HCT116 (cell line): ENCODE measurements around the gene METTL21C. TPM values are rescaled to one million over a fixed set of nuclear protein-coding genes. Genes with fewer than 3 reads are reported as not detected.

Experiments
- ATAC-seq: fragments of 200-7000 bp; cut with Tn5 transposase; 2 replicates; pipeline ENCODE4 v1.9.1; 2020; ENCODE audit warnings: mild to moderate bottlenecking, moderate library complexity
- BruUV-seq: library from RNA; stranded (reverse); fragments of 400-500 nt; replicated peaks from 2 replicates; lab custom pipeline; 2021; lab: Mats Ljungman, UMichigan
- CTCF ChIA-PET: fragments of 300-600 bp; sonication (Branson Sonifier 250); formaldehyde crosslinking; loops from one replicate; lab custom pipeline; 2021; ENCODE audit warnings: antibody characterized with exemption; lab: Charles Lee
- POLR2A ChIA-PET: fragments of 300-600, 350-600 bp; sonication (Branson Sonifier 250); formaldehyde crosslinking; loops from one replicate; lab custom pipeline; 2021; ENCODE audit warnings: antibody characterized with exemption; lab: Charles Lee
- RAD21 ChIA-PET, 2 experiments: fragments of 300-600 bp; sonication (Branson Sonifier 250); formaldehyde crosslinking; loops; one replicate each; lab custom pipeline; 2023; ENCODE audit warnings: low total read pairs in 2 of 2; ENCODE audit not compliant: uncharacterized antibody in 2 of 2, unreplicated experiment in 2 of 2, low non-redundant PET in 1 of 2; lab: Charles Lee
- DNase-seq: peaks from one replicate; pipeline ENCODE4 v3.0.0-alpha.2; 2010; ENCODE audit warnings: low read depth, low spot score
- H2AFZ ChIP-seq: fragments of 200-600 bp; shearing (Covaris generic), sonication (generic); 2 replicates; pipeline ENCODE4 v1.6.1; 2017; ENCODE audit warnings: low read depth, mixed run types, mixed read lengths, antibody characterized with exemption, low read length; ENCODE audit not compliant: poor library complexity, severe bottlenecking
- H3K27ac ChIP-seq: 2 replicates; pipeline ENCODE4 v1.5.1; 2012; ENCODE audit warnings: low read depth, low read length
- H3K27me3 ChIP-seq: fragments of 200-600 bp; sonication (generic); 2 replicates; pipeline ENCODE4 v1.6.1; 2016; ENCODE audit warnings: mixed run types, low read length, mixed read lengths; ENCODE audit not compliant: insufficient read depth
- H3K36me3 ChIP-seq, 2 experiments: fragments of 200-500 bp in 1 of 2; fragments of 200-600 bp in 1 of 2; sonication (Bioruptor generic) in 1 of 2; sonication (generic) in 1 of 2; 2 replicates each; pipeline versions ENCODE4 v1.5.1 to v1.6.1; 2014 to 2016; ENCODE audit warnings: low read length in 2 of 2, inconsistent platforms in 1 of 2, mixed read lengths in 1 of 2, mixed run types in 1 of 2; ENCODE audit not compliant: insufficient read depth in 2 of 2, control insufficient read depth in 1 of 2
- H3K4me1 ChIP-seq, 2 experiments: fragments of 200-600 bp in 1 of 2; sonication (generic) in 1 of 2; 2 replicates each; pipeline versions ENCODE4 v1.5.1 to v1.6.1; 2012 to 2017; ENCODE audit warnings: low read length in 2 of 2, inconsistent platforms in 1 of 2, mild to moderate bottlenecking in 1 of 2, mixed read lengths in 1 of 2, mixed run types in 1 of 2, moderate library complexity in 1 of 2; ENCODE audit not compliant: insufficient read depth in 2 of 2, control insufficient read depth in 1 of 2
- H3K4me2 ChIP-seq: fragments of 200-600 bp; sonication (generic); 2 replicates; pipeline ENCODE4 v1.6.1; 2017; ENCODE audit warnings: mixed run types, low read length, mixed read lengths
- H3K4me3 ChIP-seq, 2 experiments: fragments of 200-600 bp in 1 of 2; sonication (generic) in 1 of 2; replicated peaks in 1 of 2; 2 replicates each; pipeline ENCODE4 v1.5.1; 2011 to 2016; ENCODE audit warnings: low read length in 2 of 2, control low read depth in 1 of 2, low read depth in 1 of 2, mild to moderate bottlenecking in 1 of 2, mixed read lengths in 1 of 2, mixed run types in 1 of 2
- H3K79me2 ChIP-seq: fragments of 200-600 bp; sonication (generic); 2 replicates; pipeline ENCODE4 v1.6.1; 2017; ENCODE audit warnings: mild to moderate bottlenecking, mixed run types, low read length, moderate library complexity, mixed read lengths; ENCODE audit not compliant: insufficient read depth
- H3K9ac ChIP-seq: fragments of 200-600 bp; sonication (generic); 2 replicates; pipeline ENCODE4 v1.6.1; 2016; ENCODE audit warnings: low read length, mixed read lengths
- H3K9me2 ChIP-seq: fragments of 200-600 bp; sonication (generic), shearing (Covaris generic); 2 replicates; pipeline ENCODE4 v1.6.1; 2017; ENCODE audit warnings: mixed run types, mild to moderate bottlenecking, moderate library complexity; ENCODE audit not compliant: insufficient read depth
- H3K9me3 ChIP-seq, 2 experiments: fragments of 200-500 bp in 1 of 2; fragments of 200-600 bp in 1 of 2; sonication (Bioruptor generic) in 1 of 2; sonication (generic) in 1 of 2; 2 replicates each; pipeline ENCODE4 v1.6.1; 2014 to 2017; ENCODE audit warnings: low read length in 2 of 2, mixed read lengths in 2 of 2, inconsistent platforms in 1 of 2, low read depth in 1 of 2, mild to moderate bottlenecking in 1 of 2, mixed run types in 1 of 2, moderate library complexity in 1 of 2; ENCODE audit not compliant: control insufficient read depth in 1 of 2, insufficient read depth in 1 of 2
- H4K20me1 ChIP-seq: fragments of 200-600 bp; sonication (generic), shearing (Covaris generic); 2 replicates; pipeline ENCODE4 v1.6.1; 2017; ENCODE audit warnings: mixed run types, mild to moderate bottlenecking, moderate library complexity; ENCODE audit not compliant: insufficient read depth
- EGR1 ChIP-seq: IDR thresholded peaks from 2 replicates; pipeline ENCODE4 v1.6.1; 2012; ENCODE audit warnings: low read depth
- ELF1 ChIP-seq: IDR thresholded peaks from 2 replicates; pipeline ENCODE4 v1.6.1; 2012; ENCODE audit warnings: low read depth, borderline replicate concordance
- JUND ChIP-seq: IDR thresholded peaks from 2 replicates; pipeline ENCODE4 v1.6.1; 2012
- RAD21 ChIP-seq: IDR thresholded peaks from 2 replicates; pipeline ENCODE4 v1.6.1; 2012; ENCODE audit warnings: low read depth, mild to moderate bottlenecking
- SRF ChIP-seq: IDR thresholded peaks from 2 replicates; pipeline ENCODE4 v1.6.1; 2012; ENCODE audit warnings: low read depth
- YY1 ChIP-seq: IDR thresholded peaks from 2 replicates; pipeline ENCODE4 v1.6.1; 2011; ENCODE audit warnings: low read length, low read depth, moderate library complexity, mild to moderate bottlenecking; ENCODE audit not compliant: insufficient replicate concordance; ENCODE audit errors: extremely low read depth
- ZFX ChIP-seq: fragments of 450-650 bp; IDR thresholded peaks from 2 replicates; pipeline ENCODE4 v1.6.1; 2017
- ZNF274 ChIP-seq: fragments of 200-500 bp; sonication (Bioruptor generic); IDR thresholded peaks from 2 replicates; pipeline ENCODE4 v1.6.1; 2014; ENCODE audit warnings: mild to moderate bottlenecking, low read depth, low read length, inconsistent platforms
- intact Hi-C: fragments of 100-400 bp; cut with micrococcal nuclease; formaldehyde crosslinking; loops from 2 replicates; pipeline ENCODE4 v1.10.0; 2022
- total RNA-seq: library from RNA; stranded (reverse); gene quantifications from one replicate; pipeline ENCODE4 v1.2.1, GENCODE V29; 2021; ENCODE audit not compliant: unreplicated experiment
- TF ChIP-seq, protein P1 (sequence below), 3 experiments: fragments of 200-600 bp in 1 of 3; sonication (generic) in 1 of 3; IDR thresholded peaks in 2 of 3; conservative IDR thresholded peaks in 1 of 3; 2 replicates each; pipeline ENCODE4 v1.5.1; 2012 to 2017; ENCODE audit warnings: low read depth in 2 of 3, low read length in 2 of 3, antibody characterized with exemption in 1 of 3, borderline replicate concordance in 1 of 3, control low read depth in 1 of 3, mild to moderate bottlenecking in 1 of 3, mixed read lengths in 1 of 3, mixed run types in 1 of 3, moderate library complexity in 1 of 3; ENCODE audit not compliant: insufficient read depth in 1 of 3
- TF ChIP-seq, protein P2 (sequence below): IDR thresholded peaks from 2 replicates; pipeline ENCODE4 v1.6.1; 2012

Gene METTL21C
- total RNA-seq, 1 experiment from 2014 or later: not detected

GRCh38 chr13:102690883-102691282 is 4.0 kb downstream of the METTL21C start (continued):
- TF ChIP-seq, protein P1, sequence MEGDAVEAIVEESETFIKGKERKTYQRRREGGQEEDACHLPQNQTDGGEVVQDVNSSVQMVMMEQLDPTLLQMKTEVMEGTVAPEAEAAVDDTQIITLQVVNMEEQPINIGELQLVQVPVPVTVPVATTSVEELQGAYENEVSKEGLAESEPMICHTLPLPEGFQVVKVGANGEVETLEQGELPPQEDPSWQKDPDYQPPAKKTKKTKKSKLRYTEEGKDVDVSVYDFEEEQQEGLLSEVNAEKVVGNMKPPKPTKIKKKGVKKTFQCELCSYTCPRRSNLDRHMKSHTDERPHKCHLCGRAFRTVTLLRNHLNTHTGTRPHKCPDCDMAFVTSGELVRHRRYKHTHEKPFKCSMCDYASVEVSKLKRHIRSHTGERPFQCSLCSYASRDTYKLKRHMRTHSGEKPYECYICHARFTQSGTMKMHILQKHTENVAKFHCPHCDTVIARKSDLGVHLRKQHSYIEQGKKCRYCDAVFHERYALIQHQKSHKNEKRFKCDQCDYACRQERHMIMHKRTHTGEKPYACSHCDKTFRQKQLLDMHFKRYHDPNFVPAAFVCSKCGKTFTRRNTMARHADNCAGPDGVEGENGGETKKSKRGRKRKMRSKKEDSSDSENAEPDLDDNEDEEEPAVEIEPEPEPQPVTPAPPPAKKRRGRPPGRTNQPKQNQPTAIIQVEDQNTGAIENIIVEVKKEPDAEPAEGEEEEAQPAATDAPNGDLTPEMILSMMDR (IDR thresholded peaks at IDR 0.05 in 2 of 3, conservative IDR thresholded peaks at IDR 0.05 in 1 of 3; ENCODE audit: borderline replicate concordance in 1 of 3, insufficient read depth in 1 of 3, low read depth in 2 of 3, low read length in 2 of 3): no peak
- TF ChIP-seq ZFX (no peak), EGR1 (no peak)

DNA sequence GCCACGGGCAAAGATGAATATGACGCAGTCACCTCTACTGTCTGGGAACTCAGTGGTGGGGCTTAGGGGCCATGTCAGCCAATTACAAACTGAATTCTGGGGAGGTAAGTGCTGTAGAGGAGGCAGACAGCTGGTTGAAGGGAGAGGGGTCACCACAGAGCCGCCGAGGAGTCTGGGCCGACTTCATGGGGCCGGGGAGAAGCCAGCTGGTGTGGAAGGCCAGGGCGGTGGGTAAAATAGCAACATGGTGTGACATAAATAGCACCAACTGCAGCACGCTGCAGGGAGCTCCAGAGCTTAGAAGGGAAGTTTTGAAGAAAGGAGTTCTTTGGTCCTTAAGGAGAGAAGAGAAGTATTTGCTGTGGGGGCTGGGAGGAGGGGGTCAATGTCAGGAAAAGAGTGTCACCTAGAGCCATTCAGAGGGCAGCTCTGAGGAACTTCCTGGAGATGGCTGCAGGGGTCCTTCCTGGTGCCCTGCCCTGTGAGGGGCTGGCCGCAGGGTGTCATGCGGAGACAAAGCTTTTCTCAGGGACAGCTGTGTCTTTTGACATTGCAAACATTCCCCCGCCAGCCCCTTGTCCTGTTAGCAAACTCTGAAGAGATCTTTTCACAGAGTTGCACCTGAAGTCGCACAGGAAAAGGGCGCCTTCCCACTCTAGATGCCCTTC is 6.4 kb downstream of the METTL21C start:
- intact Hi-C loops: no loop called here
- H2AFZ ChIP-seq: no peak overlapping the region
- no peak overlapping the region for H3K4me3 ChIP-seq
- no peak overlapping the region for H3K9ac ChIP-seq
- no peak for TF ChIP-seq RAD21
- no peak for TF ChIP-seq YY1
- TF ChIP-seq, protein P2, sequence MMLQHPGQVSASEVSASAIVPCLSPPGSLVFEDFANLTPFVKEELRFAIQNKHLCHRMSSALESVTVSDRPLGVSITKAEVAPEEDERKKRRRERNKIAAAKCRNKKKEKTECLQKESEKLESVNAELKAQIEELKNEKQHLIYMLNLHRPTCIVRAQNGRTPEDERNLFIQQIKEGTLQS: no peak
- TF ChIP-seq SRF: no peak
- no peak for TF ChIP-seq ZFX
- TF ChIP-seq ELF1: no peak
- TF ChIP-seq JUND: no peak
- no peak for TF ChIP-seq ZNF274
- no peaks in the 10 kb centered on the region for H3K79me2 ChIP-seq
- DNase-seq (no peak), ATAC-seq (no peak)
- H3K36me3 ChIP-seq: no peaks in the 10 kb centered on the region
- H3K27me3 ChIP-seq: peaks cover 7% of the 10 kb centered on the region
- ChIA-PET CTCF (no interaction called here), RAD21 (no interaction called here), POLR2A (no interaction called here)
- no peaks in the 10 kb centered on the region for H3K9me2 ChIP-seq
- H3K9me3 ChIP-seq: no peaks in the 10 kb centered on the region
- H3K4me2 ChIP-seq: no peak overlapping the region
- H3K27ac ChIP-seq: no peak overlapping the region
- no peaks in the 10 kb centered on the region for H4K20me1 ChIP-seq
- no peaks in the 10 kb centered on the region for H3K4me1 ChIP-seq
- no TSS peak for BruUV-seq
